Heart left ventricle (tissue), 16 donors: ENCODE data around the gene ADGRV1. TPM values are rescaled to one million over a fixed set of nuclear protein-coding genes. Genes with fewer than 3 reads are reported as not detected.

Source experiments
- ATAC-seq, 4 donors: fragments of 200-7000 bp; cut with Tn5 transposase; one replicate each; pipeline ENCODE4 v1.9.1; 2020 to 2022; ENCODE audit warnings: moderate library complexity in 4 of 4, mild to moderate bottlenecking in 3 of 4, moderate number of reproducible peaks in 1 of 4
- DNase-seq, 5 donors: peaks; one replicate each; pipeline ENCODE4 v3.0.0-alpha.2; 2020
- H3K27ac ChIP-seq, 12 donors: fragments of 200-600 bp; sonication (generic) in 4 of 12; one replicate each; pipeline versions ENCODE4 v1.5.0 to v1.8.0; 2016 to 2022; ENCODE audit warnings: mild to moderate bottlenecking in 2 of 12
- H3K27me3 ChIP-seq, 9 donors: fragments of 200-600 bp; sonication (generic) in 2 of 9; one replicate each; pipeline versions ENCODE4 v1.5.1 to v1.8.0; 2016 to 2022; ENCODE audit warnings: mild to moderate bottlenecking in 3 of 9
- H3K36me3 ChIP-seq, 9 donors: fragments of 200-600 bp; sonication (generic) in 2 of 9; one replicate each; pipeline versions ENCODE4 v1.5.0 to v1.8.0; 2018 to 2022; ENCODE audit warnings: mild to moderate bottlenecking in 2 of 9
- H3K4me1 ChIP-seq, 12 donors: fragments of 200-600 bp; sonication (generic) in 4 of 12; one replicate each; pipeline versions ENCODE4 v1.5.0 to v1.8.0; 2016 to 2022; ENCODE audit warnings: mild to moderate bottlenecking in 3 of 12
- H3K4me3 ChIP-seq, 12 donors: fragments of 200-600 bp; sonication (generic) in 4 of 12; one replicate each; pipeline versions ENCODE4 v1.5.0 to v1.8.0; 2017 to 2022; ENCODE audit warnings: mild to moderate bottlenecking in 9 of 12, moderate library complexity in 4 of 12
- H3K9me3 ChIP-seq, 12 donors: fragments of 200-600 bp; sonication (generic) in 4 of 12; one replicate each; pipeline versions ENCODE4 v1.5.0 to v1.8.0; 2016 to 2022; ENCODE audit warnings: mild to moderate bottlenecking in 1 of 12
- CTCF ChIP-seq, 12 donors: fragments of 200-600 bp; sonication (generic) in 4 of 12; IDR thresholded peaks; one replicate each; pipeline versions ENCODE4 v1.5.0 to v1.8.0; 2018 to 2022; ENCODE audit warnings: antibody characterized with exemption in 12 of 12, mild to moderate bottlenecking in 5 of 12
- POLR2A ChIP-seq, 2 donors: fragments of 450-650 bp; IDR thresholded peaks; one replicate each; pipeline ENCODE4 v1.6.1; 2017; ENCODE audit warnings: antibody characterized with exemption in 2 of 2, mild to moderate bottlenecking in 2 of 2, moderate library complexity in 2 of 2
- WGBS, 4 donors: extraction: QIAGEN DNeasy Blood & Tissue Kit in 2 of 4; methylation state at CpG; one replicate each; pipeline versions ENCODE4 v1.1.5 to v1.1.7; 2013 to 2018; 5-methylcytosine and 5-hydroxymethylcytosine counted together
- intact Hi-C, 10 donors: fragments of 100-400 bp; cut with DNase I; formaldehyde crosslinking; loops; one replicate each; pipeline versions ENCODE4 v1.11.1 to v1.14.2; 2022
- polyA plus RNA-seq, 2 donors: library from polyadenylated mRNA; stranded (reverse); fragments of 200-250 nt; gene quantifications; one replicate each; pipeline ENCODE4 v1.2.3, GENCODE V29; 2013
- total RNA-seq, 9 donors: library from RNA; depleted of rRNA in 2 of 9; stranded (reverse); fragments of >200 nt in 2 of 9; fragmentation: NEBNext Ultra II Directional in 3 of 9; extraction: Animal tissue kit (Norgen Biotek cat#: 25700) in 3 of 9; gene quantifications; one replicate each; pipeline versions ENCODE4 v1.1.0 to v1.2.4, GENCODE V29; 2016 to 2023
- donor health status: ischemic (EF 13 %, LVEDD 7.1; RV severe dilation, severe dysfunction).
- donor health status: healthy with polysubstance abuse.
- donor health status: DM: no; HTN: yes; CAD: no.
- donor health status: DM: no; HTN: no; CAD: no.
- donor health status: ischemic (EF 25% LVEDD 6.9; RV normal size, moderate dysfunction).
- donor health status: ischemic (EF 25% LVEDD 5.7; RV mildly dilated, moderate dysfunction).
- donor health status: healthy.
- donor health status: DM: yes; HTN: yes; CAD: no.
- donor health status: ischemic (EF 35%, LVEDD 5.7; RV mildly dilated, moderate dysfunction).
- donor health status: nonischemic (EF 11% LVEDD 7.7; RV severe dilation, severe dysfunction).
- donor health status: DM: yes; HTN: yes; CAD: no.
- donor health status: PGD.
- donor health status: ischemic (EF 29% LVEDD 5.4; RV normal size, mild dysfunction).
- donor health status: nonischemic (EF 23%, LVEDD 6.1; RV moderate dilation, normal function).

The ADGRV1 gene
- total and polyA plus RNA-seq, 11 donors, result 0.25 to 0.29 TPM; not detected in 9

- no peaks in the 10 kb centered on the region for H3K36me3 ChIP-seq
- no peak overlapping the region for H3K27ac ChIP-seq
- H3K27me3 ChIP-seq, result no peaks in the 10 kb centered on the region
- no peak overlapping the region for H3K4me3 ChIP-seq
- DNase-seq, result no peak
- WGBS, 4 donors, result 90 to 95% (median 93%) methylated on average over 4 of the region's 4 CpGs
- H3K4me1 ChIP-seq, result peaks cover 0 to 19% (median 0%) of the 10 kb centered on the region in 12 donors
- no peak for ATAC-seq
- TF ChIP-seq POLR2A (IDR thresholded peaks at IDR 0.05), result no peak
- TF ChIP-seq CTCF (IDR thresholded peaks at IDR 0.05), result no peak
- H3K9me3 ChIP-seq, result no peaks in the 10 kb centered on the region
- intact Hi-C loops, result no loop called here
These were observed 353.9 kb downstream of the ADGRV1 start for GRCh38 chr5:90912476-90912875.

- TF ChIP-seq CTCF (IDR thresholded peaks at IDR 0.05) (no peak), POLR2A (IDR thresholded peaks at IDR 0.05) (no peak)
- Histone ChIP-seq H3K4me1 (peaks cover 0 to 20% (median 0%) of the 10 kb centered on the region in 12 donors), H3K36me3 (no peaks in the 10 kb centered on the region), H3K27me3 (no peaks in the 10 kb centered on the region), H3K9me3 (no peaks in the 10 kb centered on the region), H3K4me3 (no peak overlapping the region), H3K27ac (no peak overlapping the region)
- ATAC-seq (no peak), DNase-seq (no peak)
- WGBS, 4 donors, result 83 to 91% (median 87%) methylated on average over 4 of the region's 4 CpGs
- intact Hi-C loops, result no loop called here
These were observed 356.8 kb downstream of the ADGRV1 start for GRCh38 chr5:90915393-90915792.

GRCh38 chr5:90916947-90917800, 358.6 kb downstream of the ADGRV1 start:
- Histone ChIP-seq H3K27ac (peak overlapping the region in 1 of 12 donors; percentile 6), H3K27me3 (no peaks in the 10 kb centered on the region), H3K4me1 (peaks cover 0 to 9% (median 0%) of the 10 kb centered on the region in 12 donors), H3K4me3 (no peak overlapping the region), H3K36me3 (no peaks in the 10 kb centered on the region), H3K9me3 (no peaks in the 10 kb centered on the region)
- 43 to 72% (median 62%) methylated on average over 3 of the region's 3 CpGs for WGBS, 4 donors
- ATAC-seq (peak in 1 of 4 donors; percentile 28), DNase-seq (no peak)
- TF ChIP-seq POLR2A (IDR thresholded peaks at IDR 0.05) (no peak), CTCF (IDR thresholded peaks at IDR 0.05) (no peak)
- intact Hi-C loops, result no loop called here

GRCh38 chr5:90917928-90918668, 359.5 kb downstream of the ADGRV1 start:
- H3K9me3 ChIP-seq, result no peaks in the 10 kb centered on the region
- no peak overlapping the region for H3K4me3 ChIP-seq
- H3K36me3 ChIP-seq, result no peaks in the 10 kb centered on the region
- peak overlapping the region in 1 of 12 donors; percentile 6 for H3K27ac ChIP-seq
- peaks cover 0 to 8% (median 0%) of the 10 kb centered on the region in 12 donors for H3K4me1 ChIP-seq
- no peak for ATAC-seq
- H3K27me3 ChIP-seq, result no peaks in the 10 kb centered on the region
- no peak for TF ChIP-seq POLR2A (IDR thresholded peaks at IDR 0.05)
- TF ChIP-seq CTCF (IDR thresholded peaks at IDR 0.05), result no peak
- intact Hi-C loops, result no loop called here
- 63 to 76% (median 68%) methylated on average over 6 of the region's 6 CpGs for WGBS, 4 donors
- no peak for DNase-seq
